OCI-LY1 (cell line): ENCODE results near the gene USP50.

ENCODE experiments used
- CTCF ChIP-seq: fragments of 200-600 bp; sonication (generic), shearing (Covaris generic); IDR thresholded peaks from 2 replicates; pipeline ENCODE4 v1.5.1; 2017; ENCODE audit warnings: mild to moderate bottlenecking, antibody characterized with exemption, low read length, moderate library complexity, mixed read lengths
- EZH2 ChIP-seq: fragments of 200-600 bp; sonication (generic), shearing (Covaris generic); IDR thresholded peaks from 2 replicates; pipeline ENCODE4 v1.8.0; 2017; ENCODE audit warnings: borderline replicate concordance, mixed run types, mild to moderate bottlenecking, antibody characterized with exemption, low read length, moderate library complexity, mixed read lengths

DNA sequence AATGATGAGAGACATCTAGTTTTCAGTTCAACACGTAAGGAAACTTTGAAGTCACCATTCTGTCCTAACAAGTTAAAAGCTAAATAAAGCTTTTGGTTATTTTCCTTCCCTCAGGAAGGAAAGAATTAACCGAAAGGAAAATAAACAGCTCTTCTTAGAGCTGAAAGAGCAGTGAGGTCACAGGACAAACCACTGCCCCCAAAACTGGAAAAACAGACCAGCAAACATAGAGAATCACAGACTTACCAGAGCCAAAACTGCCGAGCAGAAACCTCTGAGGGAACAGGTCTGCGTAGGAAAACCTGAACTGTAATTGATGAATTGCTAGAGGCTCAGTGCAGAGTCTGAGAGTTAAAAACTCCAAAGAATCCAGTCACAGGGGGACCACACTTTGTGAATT lies 14.7 kb downstream of the USP50 start:
- TF ChIP-seq CTCF, result no peak
- TF ChIP-seq EZH2, result no peak
